HG02642 (cell line): ENCODE measurements around the gene SF3A2.
"Not testable (repeated sequence)": the region's sequence is repeated elsewhere in the genome, so short reads cannot be mapped to it uniquely, and the experiment has no call there.

Source experiments
- ATAC-seq: cut with Tn5 transposase; IDR thresholded peaks from one replicate; pipeline ENCODE4 v1.9.1; 2021; ENCODE audit warnings: mild to moderate bottlenecking; ENCODE audit not compliant: unreplicated experiment, poor library complexity

SF3A2 gene, protein sequence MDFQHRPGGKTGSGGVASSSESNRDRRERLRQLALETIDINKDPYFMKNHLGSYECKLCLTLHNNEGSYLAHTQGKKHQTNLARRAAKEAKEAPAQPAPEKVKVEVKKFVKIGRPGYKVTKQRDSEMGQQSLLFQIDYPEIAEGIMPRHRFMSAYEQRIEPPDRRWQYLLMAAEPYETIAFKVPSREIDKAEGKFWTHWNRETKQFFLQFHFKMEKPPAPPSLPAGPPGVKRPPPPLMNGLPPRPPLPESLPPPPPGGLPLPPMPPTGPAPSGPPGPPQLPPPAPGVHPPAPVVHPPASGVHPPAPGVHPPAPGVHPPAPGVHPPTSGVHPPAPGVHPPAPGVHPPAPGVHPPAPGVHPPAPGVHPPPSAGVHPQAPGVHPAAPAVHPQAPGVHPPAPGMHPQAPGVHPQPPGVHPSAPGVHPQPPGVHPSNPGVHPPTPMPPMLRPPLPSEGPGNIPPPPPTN

DNA sequence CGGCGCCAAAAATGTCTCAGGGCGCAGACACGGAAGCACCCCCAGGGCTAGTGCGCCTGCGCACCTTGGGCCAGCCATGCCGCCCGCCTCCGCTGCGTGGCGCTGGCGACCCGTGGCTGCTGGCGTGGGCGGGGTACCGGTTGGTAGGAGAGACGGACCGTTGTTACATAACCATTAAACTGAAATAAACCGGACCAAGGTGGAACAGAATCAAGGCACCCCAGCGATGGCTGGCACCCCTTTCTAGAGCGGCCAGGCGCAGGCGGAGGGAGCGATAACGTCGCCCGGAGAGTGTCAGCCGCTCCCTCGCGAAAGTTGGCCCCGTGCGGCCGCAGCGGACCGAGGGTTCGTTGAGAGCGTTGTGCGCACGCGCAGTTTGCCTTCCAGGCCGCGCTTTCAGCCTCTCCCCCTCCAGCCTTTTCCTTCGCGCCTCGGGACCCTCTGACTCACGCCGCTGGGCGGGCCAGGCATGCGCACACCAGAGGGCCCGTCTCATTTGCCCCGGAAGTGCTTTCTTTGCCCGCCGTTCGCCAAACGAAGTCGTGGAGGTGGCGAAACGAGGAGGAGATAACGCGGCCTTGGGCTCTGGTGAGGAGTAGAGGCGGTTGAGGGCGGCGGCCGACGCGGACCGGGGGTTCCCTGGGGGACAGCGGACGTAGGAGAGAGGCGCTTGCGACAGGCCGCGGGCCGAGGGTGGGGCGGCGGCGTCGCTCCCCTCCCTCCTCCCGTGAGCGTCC lies at the start of gene SF3A2, which contains the start of gene PLEKHJ1:
TSS of gene SF3A2 (plus strand) at position 511 of the 737 bp plus-strand sequence. CDS start 6,595 bp downstream, outside the sequence.
TSS of gene PLEKHJ1 (minus strand) at position 16 of the 737 bp plus-strand sequence. CDS start 81 bp downstream, outside the sequence.
- ATAC-seq: peak; percentile 79

DNA sequence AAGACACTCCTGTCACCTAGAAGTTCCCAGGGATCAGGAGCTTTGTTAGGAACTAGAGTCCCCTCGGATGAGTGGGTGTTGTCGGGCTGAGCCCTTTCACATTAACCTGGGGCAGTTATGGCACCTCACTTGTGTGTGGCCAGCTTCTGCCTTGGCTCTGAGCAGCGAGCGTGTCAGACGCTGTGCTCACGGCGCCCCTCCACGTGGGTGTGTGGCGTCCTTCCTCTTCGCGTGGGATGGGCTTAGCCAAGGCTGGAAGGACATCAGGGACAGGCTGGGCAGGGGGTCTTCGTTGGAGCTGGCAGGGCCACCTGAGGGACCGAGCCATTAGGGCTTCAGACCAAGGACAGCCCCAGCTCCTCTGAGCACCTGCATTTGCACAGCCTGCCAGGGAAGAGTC lies 49.5 kb upstream of the SF3A2 start:
- no peak for ATAC-seq

DNA sequence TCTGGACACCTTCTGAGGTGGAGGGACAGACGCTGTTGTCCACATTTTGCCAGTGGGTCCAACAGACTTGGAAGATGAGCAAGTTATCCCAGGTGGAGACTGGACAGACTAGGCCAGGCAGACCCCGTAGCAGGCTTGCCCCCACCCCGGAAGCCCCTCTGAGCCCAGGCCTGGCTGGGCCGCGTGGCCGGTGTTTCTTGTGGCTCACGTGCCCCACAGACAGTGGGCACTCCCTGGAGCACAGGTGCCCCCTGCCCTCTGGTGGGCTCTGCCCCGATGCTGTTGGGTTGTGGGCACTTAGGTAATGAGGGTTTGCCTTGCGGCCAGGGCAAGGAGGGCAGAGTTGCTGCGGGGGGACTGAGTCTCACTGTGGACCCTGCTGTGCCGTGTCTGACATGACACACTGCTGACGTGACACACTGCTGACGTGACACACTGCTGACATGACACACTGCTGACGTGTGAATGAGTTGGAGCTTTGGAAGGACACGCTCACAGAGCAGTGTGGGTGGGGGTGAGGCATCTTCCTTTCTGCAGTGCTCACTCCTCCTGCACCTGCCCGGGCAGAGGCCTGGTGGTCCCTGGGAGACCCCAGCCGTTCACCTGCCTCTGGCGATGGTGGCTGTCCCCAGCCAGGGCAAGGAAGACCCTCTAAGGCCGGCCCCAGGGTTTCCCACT lies 47.8 kb upstream of the SF3A2 start:
- no peak for ATAC-seq

DNA sequence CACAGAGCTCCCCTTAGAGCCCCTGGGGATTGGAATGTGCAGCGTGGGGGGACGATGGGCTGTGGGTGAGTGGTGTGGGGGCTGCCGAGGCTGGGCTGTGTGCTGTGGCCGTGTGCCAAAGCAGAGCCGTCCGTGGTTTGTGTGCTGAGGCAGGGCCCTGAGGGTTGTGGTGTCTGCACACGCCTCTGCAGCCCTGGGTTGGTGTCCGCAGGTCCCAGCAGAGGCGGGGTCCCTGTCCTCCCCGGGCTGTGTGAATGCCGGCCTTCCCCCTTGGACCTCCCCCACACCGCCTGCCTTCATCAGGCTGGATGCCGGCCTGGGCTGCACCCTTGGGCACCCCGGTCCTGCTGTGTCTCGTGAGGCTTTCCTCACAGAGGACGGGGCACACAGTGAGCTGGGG lies 46.7 kb upstream of the SF3A2 start:
- ATAC-seq: no peak

DNA sequence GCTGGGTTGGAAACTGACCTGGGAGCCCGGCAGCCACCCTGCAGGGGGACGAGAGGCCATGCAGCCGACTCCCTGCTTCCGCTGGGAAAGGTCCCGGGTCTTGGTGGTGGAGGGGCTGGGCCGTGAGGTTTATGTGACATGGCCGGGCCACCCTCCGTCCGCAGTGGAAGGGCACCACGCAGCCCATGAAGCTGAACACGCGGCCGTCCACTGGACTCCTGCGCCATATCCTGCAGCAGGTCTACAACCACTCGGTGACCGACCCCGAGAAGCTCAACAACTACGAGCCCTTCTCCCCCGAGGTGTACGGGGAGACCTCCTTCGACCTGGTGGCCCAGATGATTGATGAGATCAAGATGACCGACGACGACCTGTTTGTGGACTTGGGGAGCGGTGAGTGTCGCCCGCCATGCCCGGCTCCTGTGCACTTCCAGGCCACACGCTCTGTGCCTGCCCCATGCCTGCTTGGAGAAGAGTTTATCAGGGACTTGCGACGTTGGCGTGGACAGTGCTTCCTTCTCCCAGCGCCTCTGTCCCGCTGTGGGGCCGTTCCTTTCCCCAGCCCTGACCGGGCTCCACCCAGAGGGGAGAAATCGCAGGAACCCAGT lies 45.7 kb upstream of the SF3A2 start:
- ATAC-seq: no peak

DNA sequence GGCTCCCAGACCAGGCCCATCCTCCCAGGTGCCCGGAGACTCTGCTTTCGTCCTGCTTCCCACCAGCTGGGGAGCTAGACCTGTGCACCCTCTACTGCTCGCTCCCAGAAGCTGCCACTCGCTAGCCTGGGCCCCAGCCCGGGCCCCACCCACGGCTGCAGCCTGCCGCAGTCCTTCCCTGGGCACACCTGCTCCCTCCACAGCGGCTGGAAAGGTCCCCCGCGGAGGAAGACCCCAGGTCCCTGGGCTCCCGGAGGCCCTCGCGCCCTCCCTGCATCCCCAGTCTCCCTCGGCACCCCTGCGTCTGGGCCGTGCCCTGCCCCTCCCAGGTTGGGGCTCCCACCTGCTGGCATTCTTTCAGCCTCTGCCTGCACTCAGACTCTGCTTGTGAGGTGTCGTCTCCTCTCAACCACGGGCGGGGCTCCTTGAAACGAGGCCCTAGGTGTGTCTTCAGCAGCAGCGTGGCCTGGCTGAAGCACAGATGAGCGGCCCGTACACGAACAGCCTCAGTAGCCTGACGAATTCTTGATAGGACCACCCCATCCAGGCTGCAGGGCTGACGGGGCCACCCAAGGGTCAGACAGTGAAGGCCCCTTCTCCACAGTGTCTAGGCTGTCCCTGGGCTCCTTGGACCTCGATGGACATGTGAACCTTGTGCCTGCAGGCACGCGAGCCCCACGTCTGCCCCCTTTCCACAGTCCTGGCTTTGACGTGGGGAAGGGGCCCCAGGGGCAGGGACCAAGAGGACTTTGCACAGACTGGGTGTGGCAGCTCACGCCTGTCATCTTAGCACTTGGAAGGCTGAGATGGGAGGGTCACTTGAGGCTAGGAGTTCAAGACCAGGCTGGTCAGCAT lies 44.9 kb upstream of the SF3A2 start:
- ATAC-seq: no peak

DNA sequence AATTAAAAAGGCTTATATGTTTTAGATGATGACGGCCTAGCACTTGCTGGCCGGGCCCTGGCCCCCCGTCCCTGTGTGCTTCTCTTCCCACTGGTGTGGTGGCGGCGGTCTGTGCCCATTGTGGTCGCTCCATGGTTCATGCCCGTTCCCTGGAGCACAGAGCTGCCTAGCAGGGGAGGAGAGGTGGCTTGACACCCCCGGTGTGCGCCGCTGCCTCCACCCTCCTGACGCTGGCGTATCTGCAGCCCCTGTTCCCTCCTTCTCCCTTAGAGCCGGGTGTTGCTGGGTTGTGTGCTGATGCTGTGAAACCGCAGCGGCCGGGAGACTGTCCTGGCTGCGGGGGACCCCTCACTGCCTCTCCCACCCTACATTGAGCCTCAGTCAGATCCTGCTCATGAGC lies 43.8 kb upstream of the SF3A2 start:
- ATAC-seq: no peak

DNA sequence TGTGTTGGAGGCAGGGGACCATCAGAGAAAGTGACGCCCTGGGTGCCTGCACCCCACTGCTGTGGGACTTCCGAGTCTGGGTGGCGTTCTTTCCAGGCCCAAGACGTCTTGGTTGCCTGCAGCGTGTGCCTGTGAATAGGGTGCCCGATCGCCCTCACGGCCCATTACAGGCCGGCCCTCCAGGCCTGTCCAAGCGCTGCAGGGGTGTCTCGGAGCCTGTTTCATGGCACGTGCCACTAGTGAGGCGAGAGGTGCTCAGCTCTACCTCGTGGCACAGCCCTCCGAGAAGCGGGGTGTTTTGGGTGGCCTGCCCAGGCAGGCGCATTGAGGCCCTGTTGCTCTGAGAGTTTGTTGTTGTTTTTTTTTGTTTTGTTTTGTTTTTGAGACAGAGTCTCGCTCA lies 42.8 kb upstream of the SF3A2 start:
- no peak for ATAC-seq

DNA sequence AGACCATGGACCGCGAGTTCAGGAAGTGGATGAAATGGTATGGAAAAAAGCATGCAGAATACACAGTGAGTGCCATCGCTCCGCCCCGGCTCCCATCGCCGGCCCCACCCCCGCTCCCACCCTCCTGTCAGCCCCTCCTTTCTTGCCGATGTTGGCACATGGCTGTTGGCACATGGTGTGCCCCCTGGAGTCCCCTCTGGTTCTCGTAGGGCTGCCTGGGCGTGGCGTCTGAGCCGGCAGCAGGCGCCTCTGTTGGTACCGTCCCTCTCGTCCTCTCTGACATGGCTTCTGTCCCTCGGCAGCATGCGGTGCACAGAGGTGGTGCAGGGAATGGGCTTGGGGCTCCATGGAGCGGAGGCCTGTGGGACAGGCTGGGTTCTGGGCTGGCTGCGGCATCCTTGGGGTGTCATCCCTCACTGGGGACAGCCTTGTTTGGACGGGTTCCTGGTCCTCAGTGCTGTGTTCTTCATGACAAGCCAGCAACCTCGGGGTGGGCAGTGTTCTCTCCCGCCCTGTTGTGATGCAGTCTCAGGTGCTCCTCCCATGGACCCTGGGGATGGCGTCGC lies 42.0 kb upstream of the SF3A2 start:
- ATAC-seq: no peak

DNA sequence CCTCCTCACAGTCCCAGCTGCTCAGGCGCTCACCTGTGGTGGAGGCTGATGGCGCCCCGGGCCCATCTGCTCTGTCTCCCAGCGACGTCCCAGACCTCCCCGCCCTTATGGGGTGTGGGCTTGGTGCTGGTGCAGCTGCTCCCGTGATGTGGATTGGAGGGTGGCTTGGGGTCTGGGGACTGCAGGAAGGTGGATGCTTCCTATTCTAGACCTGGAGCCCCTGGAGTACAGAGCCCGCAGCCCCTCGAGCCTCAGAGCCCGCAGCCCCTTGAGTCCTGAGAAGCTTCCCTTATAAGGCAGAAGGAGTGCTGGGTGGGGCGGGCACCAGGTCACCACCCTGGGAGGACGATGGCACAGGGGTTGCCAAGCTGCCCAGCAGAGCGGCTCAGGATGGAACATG lies 41.3 kb upstream of the SF3A2 start:
- no peak for ATAC-seq

DNA sequence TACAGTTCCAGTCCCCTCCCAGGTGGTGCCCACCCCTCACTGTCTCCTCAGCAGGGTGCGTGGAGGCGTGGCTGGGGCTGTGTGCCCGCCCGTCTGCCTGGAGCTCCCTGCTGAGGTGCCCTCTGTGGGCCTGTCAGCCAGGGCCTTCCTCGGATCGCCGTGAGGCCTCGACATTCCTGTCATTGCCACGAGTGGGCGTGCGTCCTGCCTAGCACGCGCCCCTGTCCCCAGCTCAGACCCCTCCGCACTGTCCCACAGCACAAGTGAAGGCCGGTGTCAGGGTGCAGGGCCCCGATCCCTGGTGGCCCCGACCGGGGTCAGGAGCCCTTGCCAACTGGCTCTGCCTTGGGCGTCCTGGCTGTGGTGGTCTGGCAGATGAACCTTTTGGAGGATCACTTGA lies 40.7 kb upstream of the SF3A2 start:
- ATAC-seq: no peak

DNA sequence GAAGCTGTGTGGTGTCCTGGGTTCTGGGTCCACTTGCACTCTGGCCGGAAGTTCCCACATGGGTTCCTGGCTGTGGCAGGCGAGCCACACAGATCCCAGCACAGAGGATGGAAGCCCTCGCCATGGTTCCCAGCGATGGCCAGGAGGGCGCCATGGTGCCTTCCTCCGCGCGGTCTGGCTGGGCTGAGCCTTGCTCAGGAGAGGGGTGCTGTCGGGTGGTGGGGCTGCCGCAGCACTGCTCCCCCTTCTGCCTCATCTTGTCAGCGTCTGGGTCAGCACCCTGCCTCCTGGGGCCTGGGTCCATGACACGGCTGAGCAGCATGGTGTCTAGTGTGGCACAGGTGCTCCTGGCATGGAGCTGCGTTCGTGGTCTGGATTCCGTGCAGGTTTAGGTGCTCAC lies 39.4 kb upstream of the SF3A2 start:
- no peak for ATAC-seq

DNA sequence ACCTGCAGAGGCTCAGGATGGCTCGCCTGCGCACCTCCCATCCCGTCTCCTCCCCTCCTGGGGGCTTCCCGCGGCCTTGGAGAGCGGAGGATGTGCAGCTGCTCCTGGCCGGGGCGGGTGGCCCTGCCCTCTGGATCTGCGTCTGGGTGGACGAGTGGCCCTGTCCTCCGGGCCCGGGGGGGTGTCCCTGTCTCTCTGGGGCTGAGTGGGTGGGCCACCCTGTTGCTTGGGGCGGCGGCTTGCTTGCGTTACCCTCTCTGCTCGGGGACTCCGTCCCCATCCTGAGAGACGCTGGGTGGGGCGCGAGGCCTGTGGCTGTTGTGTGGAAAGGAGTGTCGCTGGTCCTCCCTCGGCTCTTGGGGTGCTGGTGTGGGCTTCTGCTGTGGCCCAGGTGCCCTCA lies 38.3 kb upstream of the SF3A2 start:
- no peak for ATAC-seq

DNA sequence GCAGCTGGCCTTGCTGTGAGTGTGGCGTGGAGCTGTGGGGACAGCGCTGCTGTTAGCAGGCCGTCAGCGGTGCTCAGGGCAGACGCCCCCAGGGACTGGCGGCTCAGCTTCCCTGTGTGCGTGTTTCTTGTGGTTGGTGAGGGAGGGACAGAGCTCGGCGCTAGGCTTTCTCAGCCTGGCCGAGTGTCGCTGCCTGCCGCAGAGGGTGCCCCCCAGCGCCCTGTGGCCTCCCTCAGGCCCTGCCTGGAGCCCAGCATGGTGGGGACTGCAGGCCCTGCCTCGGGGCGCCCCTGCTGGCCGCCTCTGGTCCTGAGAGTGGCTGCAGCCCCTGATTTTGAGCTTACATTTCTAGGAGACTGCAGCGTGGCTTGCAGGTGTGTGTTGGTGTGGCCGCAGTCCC lies 37.4 kb upstream of the SF3A2 start:
- ATAC-seq: no peak

DNA sequence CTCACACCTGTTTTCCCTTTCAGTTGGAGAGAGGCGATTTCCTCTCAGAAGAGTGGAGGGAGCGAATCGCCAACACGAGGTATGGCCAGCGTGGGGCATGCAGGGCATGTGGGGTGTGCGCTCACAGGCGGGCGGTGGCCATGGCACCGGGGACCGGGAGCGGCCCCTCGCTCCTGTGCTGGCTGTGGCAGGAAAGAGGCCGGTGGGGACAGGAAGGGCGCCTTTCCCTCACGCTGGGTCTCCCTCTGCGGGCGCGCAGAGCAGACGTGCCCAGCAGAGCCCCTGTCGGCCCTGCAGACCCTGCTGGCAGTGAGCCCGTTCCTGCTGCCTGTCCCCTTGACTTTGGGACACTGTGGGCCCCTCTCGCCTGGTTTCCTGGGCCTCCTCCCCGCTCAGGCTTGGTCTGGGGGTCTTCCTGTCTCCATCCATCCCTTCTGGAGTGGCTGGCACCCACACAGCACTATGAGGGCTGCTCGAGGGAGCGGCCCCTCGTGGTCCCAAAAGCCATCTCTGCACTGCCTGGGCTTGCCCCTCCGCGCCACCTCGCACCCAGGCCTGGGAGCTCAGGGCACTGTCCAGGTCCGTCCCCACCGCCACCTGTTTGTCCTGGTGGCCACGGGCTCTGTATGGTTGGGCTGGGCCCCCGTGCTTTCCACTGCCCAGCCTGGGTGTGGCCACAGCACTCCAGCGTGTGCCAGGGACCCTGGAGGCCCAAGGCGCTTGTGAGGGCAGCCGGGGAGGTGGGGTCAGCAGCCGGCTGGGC lies 36.6 kb upstream of the SF3A2 start:
- ATAC-seq: no peak

DNA sequence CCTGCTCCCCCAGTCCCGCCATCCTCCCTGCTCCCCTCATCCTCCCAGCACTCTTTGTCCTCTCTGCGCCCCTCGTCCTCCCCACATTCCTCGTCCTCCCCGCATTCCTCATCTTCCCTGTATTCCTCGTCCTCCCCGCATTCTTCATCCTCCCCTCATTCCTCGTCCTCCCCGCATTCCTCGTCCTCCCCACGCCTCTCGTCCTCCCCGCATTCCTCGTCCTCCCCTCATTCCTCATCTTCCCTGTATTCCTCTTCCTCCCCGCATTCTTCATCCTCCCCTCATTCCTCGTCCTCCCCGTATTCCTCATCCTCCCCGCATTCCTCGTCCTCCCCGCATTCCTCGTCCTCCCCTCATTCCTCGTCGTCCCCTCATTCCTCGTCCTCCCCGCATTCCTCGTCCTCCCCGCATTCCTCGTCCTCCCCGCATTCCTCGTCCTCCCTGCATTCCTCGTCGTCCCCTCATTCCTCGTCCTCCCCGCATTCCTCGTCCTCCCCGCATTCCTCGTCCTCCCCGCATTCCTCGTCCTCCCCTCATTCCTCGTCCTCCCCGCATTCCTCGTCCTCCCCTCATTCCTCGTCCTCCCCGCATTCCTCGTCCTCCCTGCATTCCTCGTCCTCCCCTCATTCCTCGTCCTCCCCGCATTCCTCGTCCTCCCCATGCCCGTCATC lies 35.9 kb upstream of the SF3A2 start:
- ATAC-seq: not testable (repeated sequence)

DNA sequence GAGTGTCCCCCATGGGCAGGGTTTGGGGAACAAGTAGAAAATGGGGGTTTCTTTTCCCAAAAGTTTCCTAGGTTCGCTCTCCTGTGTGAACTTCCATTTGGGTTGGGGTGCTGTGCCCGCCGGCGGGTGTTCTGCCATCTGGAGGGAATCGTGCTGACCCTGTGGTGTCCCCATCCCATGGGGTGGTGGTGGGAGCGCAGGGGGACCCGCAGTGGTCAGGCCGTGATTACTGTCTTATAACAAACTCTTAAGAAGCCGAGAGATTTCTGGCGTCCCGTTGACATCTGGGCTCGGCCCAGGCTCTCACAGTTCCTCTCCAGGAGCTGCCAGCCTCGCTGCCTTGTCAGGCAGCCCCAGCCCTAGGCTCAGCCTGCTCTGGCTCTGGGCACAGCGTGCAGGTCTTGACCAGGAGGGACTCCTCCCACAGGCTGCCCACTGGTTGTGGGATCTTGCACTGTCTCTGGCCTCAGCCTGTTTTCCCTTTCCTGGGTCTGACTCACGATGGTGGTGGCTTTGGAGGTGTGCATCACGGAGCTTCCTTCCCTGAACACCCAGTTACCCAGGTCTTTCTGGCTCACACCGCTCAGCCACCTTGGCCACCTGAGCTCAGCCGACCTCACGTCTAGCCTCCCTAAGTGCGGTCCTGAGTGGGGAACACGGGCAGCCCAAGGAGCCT lies 35.0 kb upstream of the SF3A2 start:
- no peak for ATAC-seq

DNA sequence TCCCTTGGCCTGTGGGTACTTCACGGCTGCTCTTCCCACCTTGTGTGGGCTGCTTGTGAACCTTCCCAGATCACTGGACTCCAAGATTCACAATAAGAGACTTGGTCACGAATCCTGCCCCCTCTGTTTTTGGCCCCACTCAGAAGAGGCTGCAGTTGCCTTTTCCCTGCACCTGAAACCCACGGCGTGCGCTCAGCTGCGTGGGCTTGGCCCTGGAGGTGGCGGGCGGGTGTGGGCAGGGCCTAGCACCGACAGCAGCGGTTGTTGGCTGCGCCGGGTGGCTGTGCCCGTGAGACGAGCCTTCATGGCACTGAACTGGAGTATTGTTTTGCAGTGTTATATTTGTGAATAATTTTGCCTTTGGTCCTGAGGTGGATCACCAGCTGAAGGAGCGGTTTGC lies 34.3 kb upstream of the SF3A2 start:
- no peak for ATAC-seq
